Measurements from ENCODE around the gene CACUL1. TPM values are rescaled to one million over a fixed set of nuclear protein-coding genes. Genes with fewer than 3 reads are reported as not detected.

Gene CACUL1
- total and polyA plus RNA-seq, 2 donors from 2014 or later = 5.3 to 39.3 TPM

GRCh38 chr10:118737603-118738302 lies 17.0 kb downstream of the CACUL1 start:
- Histone ChIP-seq H3K4me3 (ENCODE audit: low read length in 3 of 3) (no peak overlapping the region), H3K27ac (ENCODE audit: low read depth in 2 of 2, low read length in 2 of 2) (no peak overlapping the region), H3K9ac (ENCODE audit: low read length in 3 of 3) (no peak overlapping the region), H3K36me3 (ENCODE audit: control insufficient read depth in 2 of 3, insufficient read depth in 3 of 3, low read length in 3 of 3) (no peaks in the 10 kb centered on the region), H3K4me1 (ENCODE audit: control insufficient read depth in 2 of 3, insufficient read depth in 2 of 3, low read depth in 1 of 3, low read length in 3 of 3) (peaks cover 0 to 16% (median 10%) of the 10 kb centered on the region in 3 donors), H3K27me3 (ENCODE audit: control insufficient read depth, insufficient read depth, low read length) (no peaks in the 10 kb centered on the region), H3K9me3 (ENCODE audit: control insufficient read depth in 2 of 3, insufficient read depth in 1 of 3, low read length in 3 of 3) (no peaks in the 10 kb centered on the region)
- no peak for TF ChIP-seq CTCF (IDR thresholded peaks at IDR 0.05; ENCODE audit: borderline replicate concordance, extremely low read depth, insufficient read depth)
- FAIRE-seq (no peak), DNase-seq (no peak)
- intact Hi-C loops (cut with DNase I) = no loop called here

- no peak overlapping the region for H3K27ac ChIP-seq (ENCODE audit: low read depth in 2 of 2, low read length in 2 of 2)
Measured at GRCh38 chr10:118735294-118735693, 19.5 kb downstream of the CACUL1 start.

GRCh38 chr10:118734475-118734874 lies 20.3 kb downstream of the CACUL1 start:
- TF ChIP-seq CTCF (IDR thresholded peaks at IDR 0.05; ENCODE audit: borderline replicate concordance, extremely low read depth, insufficient read depth) = no peak
- no peaks in the 10 kb centered on the region for H3K9me3 ChIP-seq (ENCODE audit: control insufficient read depth in 2 of 3, insufficient read depth in 1 of 3, low read length in 3 of 3)
- no peak overlapping the region for H3K4me3 ChIP-seq (ENCODE audit: low read length in 3 of 3)
- FAIRE-seq = no peak
- H3K9ac ChIP-seq (ENCODE audit: low read length in 3 of 3) = no peak overlapping the region
- no peaks in the 10 kb centered on the region for H3K36me3 ChIP-seq (ENCODE audit: control insufficient read depth in 2 of 3, insufficient read depth in 3 of 3, low read length in 3 of 3)
- H3K4me1 ChIP-seq (ENCODE audit: control insufficient read depth in 2 of 3, insufficient read depth in 2 of 3, low read depth in 1 of 3, low read length in 3 of 3) = peaks cover 4 to 22% (median 19%) of the 10 kb centered on the region in 3 donors
- DNase-seq = no peak
- no peak overlapping the region for H3K27ac ChIP-seq (ENCODE audit: low read depth in 2 of 2, low read length in 2 of 2)
- H3K27me3 ChIP-seq (ENCODE audit: control insufficient read depth, insufficient read depth, low read length) = no peaks in the 10 kb centered on the region
- intact Hi-C loops (cut with DNase I) = no loop called here

More at GRCh38 chr10:118735294-118735693, 19.5 kb downstream of the CACUL1 start:
- Histone ChIP-seq H3K4me1 (ENCODE audit: control insufficient read depth in 2 of 3, insufficient read depth in 2 of 3, low read depth in 1 of 3, low read length in 3 of 3) (peaks cover 4 to 20% (median 13%) of the 10 kb centered on the region in 3 donors), H3K9me3 (ENCODE audit: control insufficient read depth in 2 of 3, insufficient read depth in 1 of 3, low read length in 3 of 3) (no peaks in the 10 kb centered on the region), H3K4me3 (ENCODE audit: low read length in 3 of 3) (no peak overlapping the region), H3K9ac (ENCODE audit: low read length in 3 of 3) (no peak overlapping the region), H3K27me3 (ENCODE audit: control insufficient read depth, insufficient read depth, low read length) (no peaks in the 10 kb centered on the region), H3K36me3 (ENCODE audit: control insufficient read depth in 2 of 3, insufficient read depth in 3 of 3, low read length in 3 of 3) (no peaks in the 10 kb centered on the region)
- intact Hi-C loops (cut with DNase I) = no loop called here
- TF ChIP-seq CTCF (IDR thresholded peaks at IDR 0.05; ENCODE audit: borderline replicate concordance, extremely low read depth, insufficient read depth) = no peak
- FAIRE-seq = no peak
- DNase-seq = no peak
